GM12878 (cell line): ENCODE results near the gene GNAI2. TPM values are rescaled to one million over a fixed set of nuclear protein-coding genes. Genes with fewer than 3 reads are reported as not detected.

ENCODE experiments used
- ATAC-seq: fragments of 200-7000 bp; cut with Tn5 transposase; 3 replicates; pipeline ENCODE4 v1.9.1; 2020; ENCODE audit warnings: mild to moderate bottlenecking, moderate library complexity
- BruUV-seq: library from RNA; stranded (reverse); fragments of 400-500 nt; replicated peaks from 2 replicates; lab custom pipeline; 2021; lab: Mats Ljungman, UMichigan
- CTCF ChIA-PET: fragments of 300-600 bp; sonication (Branson Sonifier 250); formaldehyde crosslinking; extraction: SDS; loops from one replicate; lab custom pipeline; 2021; ENCODE audit warnings: inconsistent platforms; lab: Yijun Ruan, JAX
- POLR2A ChIA-PET: fragments of 350-600 bp; formaldehyde crosslinking; extraction: SDS; loops from one replicate; lab custom pipeline; 2021; ENCODE audit warnings: inconsistent platforms; lab: Charles Lee
- RAD21 ChIA-PET: fragments of 300-600 bp; sonication (Branson Sonifier 250); formaldehyde crosslinking; loops from one replicate; lab custom pipeline; 2023; ENCODE audit warnings: antibody characterized with exemption; ENCODE audit not compliant: unreplicated experiment; lab: Charles Lee
- SMC1A ChIA-PET: fragments of 300-600 bp; sonication (Branson Sonifier 250); formaldehyde crosslinking; loops from one replicate; lab custom pipeline; 2023; ENCODE audit not compliant: unreplicated experiment, uncharacterized antibody; lab: Charles Lee
- DNase-seq: peaks from one replicate; pipeline ENCODE4 v3.0.0-alpha.2; 2011; ENCODE audit warnings: low read depth, low spot score
- FAIRE-seq: peaks from 3 replicates; lab custom pipeline; 2011; peaks lifted over from hg19 to GRCh38; lab: Jason Lieb, UNC
- H2AFZ ChIP-seq: 2 replicates; pipeline ENCODE4 v1.6.0; 2011; ENCODE audit warnings: low read depth, low read length, control low read depth; ENCODE audit not compliant: control insufficient read depth
- H3K27ac ChIP-seq: 2 replicates; pipeline ENCODE4 v1.5.1; 2011; ENCODE audit warnings: control low read depth; ENCODE audit not compliant: control insufficient read depth, insufficient read depth
- H3K27me3 ChIP-seq, 2 experiments: replicated peaks in 1 of 2; 2 replicates each; pipeline versions ENCODE4 v1.6.0 to v1.6.1; 2011; ENCODE audit warnings: low read length in 1 of 2; ENCODE audit not compliant: control insufficient read depth in 2 of 2, insufficient read depth in 2 of 2
- H3K36me3 ChIP-seq, 2 experiments: 2 replicates each; pipeline ENCODE4 v1.5.1; 2011; ENCODE audit warnings: low read length in 1 of 2; ENCODE audit not compliant: control insufficient read depth in 2 of 2, insufficient read depth in 2 of 2
- H3K4me1 ChIP-seq: 2 replicates; pipeline ENCODE4 v1.6.1; 2011; ENCODE audit warnings: mild to moderate bottlenecking, low read length, moderate library complexity, mixed read lengths; ENCODE audit not compliant: control insufficient read depth, insufficient read depth
- H3K4me2 ChIP-seq: 2 replicates; pipeline ENCODE4 v1.6.0; 2011; ENCODE audit warnings: control low read depth; ENCODE audit not compliant: control insufficient read depth, insufficient read depth
- H3K4me3 ChIP-seq: fragments of 200-600 bp; sonication (generic); 2 replicates; pipeline ENCODE4 v1.5.1; 2016
- H3K79me2 ChIP-seq: 2 replicates; pipeline ENCODE4 v1.6.0; 2011; ENCODE audit warnings: low read length; ENCODE audit not compliant: control insufficient read depth, insufficient read depth
- H3K9ac ChIP-seq: 2 replicates; pipeline ENCODE4 v1.8.0; 2011; ENCODE audit warnings: low read length, control low read depth, mixed read lengths; ENCODE audit not compliant: control insufficient read depth, insufficient read depth
- H3K9me3 ChIP-seq: replicated peaks from 3 replicates; pipeline ENCODE4 v1.5.1; 2011; ENCODE audit warnings: mild to moderate bottlenecking, low read length; ENCODE audit not compliant: control insufficient read depth, insufficient read depth
- H4K20me1 ChIP-seq: 2 replicates; pipeline ENCODE4 v1.6.0; 2011; ENCODE audit not compliant: control insufficient read depth, insufficient read depth
- ZZZ3 ChIP-seq: IDR thresholded peaks from 2 replicates; pipeline ENCODE4 v1.6.1; 2011; ENCODE audit warnings: low read depth; ENCODE audit not compliant: control insufficient read depth, insufficient read length
- WGBS: methylation state at CpG from one replicate; pipeline ENCODE4 v1.1.6; 2016; ENCODE audit warnings: low lambda C conversion rate; ENCODE audit not compliant: insufficient replicate concordance, insufficient coverage; ENCODE audit errors: missing lambda C conversion rate; 5-methylcytosine and 5-hydroxymethylcytosine counted together
- in situ Hi-C: fragments of 300-500 bp; cut with MboI; formaldehyde crosslinking; loops from 9 replicates; pipeline ENCODE4 v1.14.3; 2018; ENCODE audit warnings: mixed read lengths
- intact Hi-C: fragments of 100-400 bp; cut with micrococcal nuclease; formaldehyde crosslinking; loops from one replicate; pipeline ENCODE4 v1.14.2; 2022; ENCODE audit not compliant: unreplicated experiment
- polyA plus RNA-seq, 11 experiments: library from polyadenylated mRNA; depleted of rRNA in 4 of 11; unstranded in 6 of 11; stranded (reverse) in 5 of 11; fragments of >200 nt; fragmentation: Nextera tagmentation in 4 of 11; fragmentation: Illumina TruSeq in 1 of 11; extraction: Ambion mirVana in 4 of 11; extraction: Trizol in 1 of 11; gene quantifications; 1 replicate in 1 of 11; 2 replicates in 10 of 11; pipeline versions ENCODE4 v1.2.1 to v1.2.3, GENCODE V29; 2011 to 2016; ENCODE audit warnings: inconsistent platforms in 2 of 11, missing spikeins in 2 of 11, low read depth in 1 of 11
- total RNA-seq, 4 experiments: library from RNA; depleted of rRNA in 3 of 4; stranded (reverse); fragments of >200 nt in 3 of 4; fragmentation: Illumina TruSeq in 1 of 4; extraction: Trizol in 1 of 4; gene quantifications; 2 replicates each; pipeline versions ENCODE4 v1.2.1 to v1.2.3, GENCODE V29; 2013 to 2021
- TF ChIP-seq, protein P1 (sequence below), 3 experiments: IDR thresholded peaks in 2 of 3; conservative IDR thresholded peaks in 1 of 3; 2 replicates each; pipeline ENCODE4 v1.5.1; 2011; ENCODE audit warnings: low read depth in 3 of 3, low read length in 3 of 3, mild to moderate bottlenecking in 3 of 3, control low read depth in 2 of 3, moderate library complexity in 2 of 3, inconsistent platforms in 1 of 3, mixed read lengths in 1 of 3; ENCODE audit not compliant: control insufficient read depth in 2 of 3, insufficient read depth in 1 of 3; ENCODE audit errors: extremely low read depth in 1 of 3

The GNAI2 gene
- total and polyA plus RNA-seq, 10 of the 15 experiments (the other 5 are each of a cell fraction or from before 2014, with no cell fraction given): 5.0 to 346 (median 237) TPM

GRCh38 chr3:50297896-50298725 is 62.1 kb downstream of the GNAI2 start:
- FAIRE-seq: no peak
- Histone ChIP-seq H3K4me2 (peak overlapping the region; percentile 98), H3K36me3 (no peaks in the 10 kb centered on the region), H3K4me1 (peaks cover 4% of the 10 kb centered on the region), H3K27me3 (no peaks in the 10 kb centered on the region), H3K27ac (peak overlapping the region; percentile 83), H2AFZ (peak overlapping the region; percentile 100), H3K4me3 (peak overlapping the region; percentile 82), H3K79me2 (peaks cover 2% of the 10 kb centered on the region; the same call in 1 of the 2 replicates), H4K20me1 (no peaks in the 10 kb centered on the region), H3K9me3 (no peaks in the 10 kb centered on the region), H3K9ac (peak overlapping the region; percentile 89)
- ChIA-PET SMC1A (interaction anchor here (0.8 to 2.3 kb wide), 2 partner anchors 39 to 52 kb away, joined by 3 to 9 read pairs; partner anchors contain the start of genes CYB561D2 and NPRL2), POLR2A (interaction anchor here (0.5 to 2.7 kb wide), 12 partner anchors 19 to 1378 kb away, joined by 3 to 30 read pairs (median 6); partner anchors contain the start of genes CYB561D2, NPRL2, RBM5 and TUSC2), RAD21 (interaction anchor here (1.1 to 2.2 kb wide), 5 partner anchors 26 to 52 kb away, joined by 3 to 15 read pairs (median 5); partner anchors contain the start of genes CYB561D2, NPRL2 and TUSC2), CTCF (interaction anchor here (1.1 to 3.5 kb wide), 8 partner anchors 20 to 55 kb away, joined by 3 to 22 read pairs (median 6); partner anchors contain the start of gene TUSC2)
- BruUV-seq: TSS peak; percentile 78
- no peak for TF ChIP-seq ZZZ3
- TF ChIP-seq, protein P1, sequence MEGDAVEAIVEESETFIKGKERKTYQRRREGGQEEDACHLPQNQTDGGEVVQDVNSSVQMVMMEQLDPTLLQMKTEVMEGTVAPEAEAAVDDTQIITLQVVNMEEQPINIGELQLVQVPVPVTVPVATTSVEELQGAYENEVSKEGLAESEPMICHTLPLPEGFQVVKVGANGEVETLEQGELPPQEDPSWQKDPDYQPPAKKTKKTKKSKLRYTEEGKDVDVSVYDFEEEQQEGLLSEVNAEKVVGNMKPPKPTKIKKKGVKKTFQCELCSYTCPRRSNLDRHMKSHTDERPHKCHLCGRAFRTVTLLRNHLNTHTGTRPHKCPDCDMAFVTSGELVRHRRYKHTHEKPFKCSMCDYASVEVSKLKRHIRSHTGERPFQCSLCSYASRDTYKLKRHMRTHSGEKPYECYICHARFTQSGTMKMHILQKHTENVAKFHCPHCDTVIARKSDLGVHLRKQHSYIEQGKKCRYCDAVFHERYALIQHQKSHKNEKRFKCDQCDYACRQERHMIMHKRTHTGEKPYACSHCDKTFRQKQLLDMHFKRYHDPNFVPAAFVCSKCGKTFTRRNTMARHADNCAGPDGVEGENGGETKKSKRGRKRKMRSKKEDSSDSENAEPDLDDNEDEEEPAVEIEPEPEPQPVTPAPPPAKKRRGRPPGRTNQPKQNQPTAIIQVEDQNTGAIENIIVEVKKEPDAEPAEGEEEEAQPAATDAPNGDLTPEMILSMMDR (IDR thresholded peaks at IDR 0.05 in 2 of 3, conservative IDR thresholded peaks at IDR 0.05 in 1 of 3; ENCODE audit: control insufficient read depth in 2 of 3, extremely low read depth in 1 of 3, insufficient read depth in 1 of 3, low read depth in 3 of 3, low read length in 3 of 3): peak in 1 of 3 experiments; percentile 17; a peak in 1 of 6 replicates
- intact Hi-C loops (loop anchor here (5.0 kb wide), 1 partner anchor 39 kb away; no protein-coding TSS in a partner anchor), in situ Hi-C loops (no loop called here)
- WGBS: 32% methylated on average over 9 of the region's 9 CpGs
- no peak for ATAC-seq
- no peak for DNase-seq
